ENCODE results near the gene BRD3OS.

- no peak for TF ChIP-seq CTCF (conservative IDR thresholded peaks at IDR 0.05; ENCODE audit: low read depth, low read length)
- no peak for TF ChIP-seq RAD21 (IDR thresholded peaks at IDR 0.05; ENCODE audit: low read length)
- TF ChIP-seq FOS (IDR thresholded peaks at IDR 0.05; ENCODE audit: low read depth, low read length): no peak
- no peak for TF ChIP-seq POLR2A (IDR thresholded peaks at IDR 0.05; ENCODE audit: low read depth, low read length)
Observed at GRCh38 chr9:134003237-134003636, 22.0 kb upstream of the BRD3OS start.
